ENCODE data around the gene NTM.
"Not testable (repeated sequence)": the region's sequence is repeated elsewhere in the genome, so short reads cannot be mapped to it uniquely, and the experiment has no call there.

DNA sequence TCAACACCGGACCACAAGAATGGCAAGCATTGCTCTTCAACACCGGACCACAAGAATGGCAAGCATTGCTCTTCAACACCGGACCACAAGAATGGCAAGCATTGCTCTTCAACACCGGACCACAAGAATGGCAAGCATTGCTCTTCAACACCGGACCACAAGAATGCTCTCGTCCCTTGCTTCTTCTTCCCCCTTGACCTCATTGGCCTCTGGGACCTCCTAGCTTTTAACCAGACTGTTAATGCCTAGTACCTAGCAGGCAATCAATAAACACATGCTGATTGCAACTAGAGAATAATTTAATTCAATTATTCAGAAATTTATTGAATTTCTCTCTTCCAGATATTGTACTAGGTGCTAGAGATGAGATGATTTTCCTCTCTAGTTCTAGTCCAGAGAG is 28.0 kb upstream of the NTM start:
- TF ChIP-seq, protein P1, sequence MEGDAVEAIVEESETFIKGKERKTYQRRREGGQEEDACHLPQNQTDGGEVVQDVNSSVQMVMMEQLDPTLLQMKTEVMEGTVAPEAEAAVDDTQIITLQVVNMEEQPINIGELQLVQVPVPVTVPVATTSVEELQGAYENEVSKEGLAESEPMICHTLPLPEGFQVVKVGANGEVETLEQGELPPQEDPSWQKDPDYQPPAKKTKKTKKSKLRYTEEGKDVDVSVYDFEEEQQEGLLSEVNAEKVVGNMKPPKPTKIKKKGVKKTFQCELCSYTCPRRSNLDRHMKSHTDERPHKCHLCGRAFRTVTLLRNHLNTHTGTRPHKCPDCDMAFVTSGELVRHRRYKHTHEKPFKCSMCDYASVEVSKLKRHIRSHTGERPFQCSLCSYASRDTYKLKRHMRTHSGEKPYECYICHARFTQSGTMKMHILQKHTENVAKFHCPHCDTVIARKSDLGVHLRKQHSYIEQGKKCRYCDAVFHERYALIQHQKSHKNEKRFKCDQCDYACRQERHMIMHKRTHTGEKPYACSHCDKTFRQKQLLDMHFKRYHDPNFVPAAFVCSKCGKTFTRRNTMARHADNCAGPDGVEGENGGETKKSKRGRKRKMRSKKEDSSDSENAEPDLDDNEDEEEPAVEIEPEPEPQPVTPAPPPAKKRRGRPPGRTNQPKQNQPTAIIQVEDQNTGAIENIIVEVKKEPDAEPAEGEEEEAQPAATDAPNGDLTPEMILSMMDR (conservative IDR thresholded peaks at IDR 0.05; ENCODE audit: low read depth, low read length): not testable (repeated sequence)
- TF ChIP-seq EZH2 (IDR thresholded peaks at IDR 0.05; ENCODE audit: borderline replicate concordance, low read depth, low read length, poor library complexity, severe bottlenecking): not testable (repeated sequence)
